Mesodermal cell (in vitro differentiated cells): ENCODE data around the gene C4orf36.

Experiments used
- H3K27ac ChIP-seq: 2 replicates; pipeline ENCODE4 v1.7.0; 2013; ENCODE audit warnings: mild to moderate bottlenecking, low read depth, low read length, moderate library complexity; ENCODE audit not compliant: severe bottlenecking
- H3K36me3 ChIP-seq: 2 replicates; pipeline ENCODE4 v1.7.1; 2013; ENCODE audit warnings: mild to moderate bottlenecking, low read length, moderate library complexity; ENCODE audit not compliant: control insufficient read depth, insufficient read depth
- H3K4me1 ChIP-seq: one replicate; pipeline ENCODE4 v1.7.1; 2013; ENCODE audit warnings: mild to moderate bottlenecking, low read length; ENCODE audit not compliant: insufficient read depth, control insufficient read depth, poor library complexity, severe bottlenecking
- H3K4me3 ChIP-seq: 2 replicates; pipeline ENCODE4 v1.7.0; 2013; ENCODE audit warnings: low read length, control low read depth, mild to moderate bottlenecking; ENCODE audit not compliant: insufficient read depth, poor library complexity, severe bottlenecking; ENCODE audit errors: extremely low read depth
- H3K9me3 ChIP-seq: 2 replicates; pipeline ENCODE4 v1.7.1; 2013; ENCODE audit warnings: mild to moderate bottlenecking, low read length, moderate library complexity; ENCODE audit not compliant: control insufficient read depth
- WGBS, 2 experiments: methylation state at CpG; one replicate each; pipeline ENCODE4 v1.1.5; 2013; ENCODE audit warnings: missing lambda C conversion rate in 2 of 2; ENCODE audit not compliant: insufficient coverage in 2 of 2; 5-methylcytosine and 5-hydroxymethylcytosine counted together

The C4orf36 gene

GRCh38 chr4:86855572-86855971, 36.6 kb downstream of the C4orf36 start:
- no peaks in the 10 kb centered on the region for H3K9me3 ChIP-seq
- no peak overlapping the region for H3K27ac ChIP-seq
- H3K4me3 ChIP-seq, result no peak overlapping the region
- H3K36me3 ChIP-seq, result no peaks in the 10 kb centered on the region
- H3K4me1 ChIP-seq, result peaks cover 18% of the 10 kb centered on the region
- WGBS, 2 experiments, result 60 to 100% methylated on average over 1 of the region's 2 CpGs

GRCh38 chr4:86853209-86853608, 39.0 kb downstream of the C4orf36 start:
- H3K4me3 ChIP-seq, result no peak overlapping the region
- WGBS, 2 experiments, result 100% methylated on average over 3 of the region's 5 CpGs; no CpG with 5 or more reads in 1 of the 2 experiments
- no peaks in the 10 kb centered on the region for H3K36me3 ChIP-seq
- H3K9me3 ChIP-seq, result no peaks in the 10 kb centered on the region
- H3K4me1 ChIP-seq, result peaks cover 18% of the 10 kb centered on the region
- H3K27ac ChIP-seq, result no peak overlapping the region

- H3K4me1 ChIP-seq, result no peaks in the 10 kb centered on the region
- peaks cover 3% of the 10 kb centered on the region for H3K9me3 ChIP-seq
- no peak within 1 kb of the TSS for H3K27ac ChIP-seq
- 94 to 97% methylated on average over 8 to 9 of the region's 11 CpGs for WGBS, 2 experiments
- H3K36me3 ChIP-seq, result no peaks in the 10 kb centered on the region
- H3K4me3 ChIP-seq, result no peak within 1 kb of the TSS
These were observed 43.2 kb downstream of the C4orf36 start, which contains the start of gene SLC10A6 for GRCh38 chr4:86848732-86849619. Gene SLC10A6, minus strand, starts transcription at chr4:86849384. Its CDS starts 269 bp downstream, at chr4:86849115.

- no peaks in the 10 kb centered on the region for H3K4me1 ChIP-seq
- no peak overlapping the region for H3K4me3 ChIP-seq
- H3K9me3 ChIP-seq, result peaks cover 3% of the 10 kb centered on the region
- no peak overlapping the region for H3K27ac ChIP-seq
- H3K36me3 ChIP-seq, result no peaks in the 10 kb centered on the region
- 79 to 82% methylated on average over 5 to 6 of the region's 7 CpGs for WGBS, 2 experiments
These were observed 44.1 kb downstream of the C4orf36 start for GRCh38 chr4:86848136-86848535.

- H3K36me3 ChIP-seq, result no peaks in the 10 kb centered on the region
- no peak overlapping the region for H3K27ac ChIP-seq
- no peak overlapping the region for H3K4me3 ChIP-seq
- WGBS, 2 experiments, result 88 to 96% methylated on average over 2 to 4 of the region's 4 CpGs
- peaks cover 3% of the 10 kb centered on the region for H3K9me3 ChIP-seq
- no peaks in the 10 kb centered on the region for H3K4me1 ChIP-seq
These were observed 44.7 kb downstream of the C4orf36 start for GRCh38 chr4:86847571-86847970.

GRCh38 chr4:86846921-86847320, 45.3 kb downstream of the C4orf36 start:
- Histone ChIP-seq H3K4me3 (no peak overlapping the region), H3K4me1 (no peaks in the 10 kb centered on the region), H3K27ac (no peak overlapping the region), H3K9me3 (peaks cover 3% of the 10 kb centered on the region), H3K36me3 (no peaks in the 10 kb centered on the region)

GRCh38 chr4:86845593-86845992, 46.6 kb downstream of the C4orf36 start:
- WGBS, 2 experiments, result 83 to 93% methylated on average over 4 to 5 of the region's 5 CpGs

GRCh38 chr4:86841309-86841708, 50.9 kb downstream of the C4orf36 start:
- Histone ChIP-seq H3K27ac (no peak overlapping the region), H3K4me1 (no peaks in the 10 kb centered on the region), H3K36me3 (no peaks in the 10 kb centered on the region), H3K9me3 (peaks cover 3% of the 10 kb centered on the region), H3K4me3 (no peak overlapping the region)
- 80 to 100% methylated on average over 1 of the region's 1 CpG for WGBS, 2 experiments

More at GRCh38 chr4:86845593-86845992, 46.6 kb downstream of the C4orf36 start:
- Histone ChIP-seq H3K9me3 (peaks cover 3% of the 10 kb centered on the region), H3K4me3 (no peak overlapping the region), H3K27ac (no peak overlapping the region), H3K4me1 (no peaks in the 10 kb centered on the region), H3K36me3 (no peaks in the 10 kb centered on the region)

- Histone ChIP-seq H3K27ac (no peak overlapping the region), H3K4me1 (no peaks in the 10 kb centered on the region), H3K9me3 (peaks cover 3% of the 10 kb centered on the region), H3K4me3 (no peak overlapping the region), H3K36me3 (no peaks in the 10 kb centered on the region)
- WGBS, 2 experiments, result no CpG with 5 or more reads among the region's 1 CpG
These were observed 51.4 kb downstream of the C4orf36 start for GRCh38 chr4:86840858-86841257.

GRCh38 chr4:86837691-86838503, 54.3 kb downstream of the C4orf36 start:
- Histone ChIP-seq H3K36me3 (no peaks in the 10 kb centered on the region), H3K27ac (no peak overlapping the region), H3K9me3 (no peaks in the 10 kb centered on the region), H3K4me3 (no peak overlapping the region), H3K4me1 (no peaks in the 10 kb centered on the region)
- WGBS, 2 experiments, result 75 to 90% methylated on average over 1 to 2 of the region's 5 CpGs
